NCI-H82 treated with DMSO at 0.1 percent for 48 hours (cell line): ENCODE data around the gene EP300.
"Not testable (repeated sequence)": the region's sequence is repeated elsewhere in the genome, so short reads cannot be mapped to it uniquely, and the experiment has no call there.

Experiments
- DNase-seq: peaks from one replicate; lab custom pipeline; 2025; ENCODE audit not compliant: unreplicated experiment; lab: John Stamatoyannopoulos, UW

EP300 gene

DNA sequence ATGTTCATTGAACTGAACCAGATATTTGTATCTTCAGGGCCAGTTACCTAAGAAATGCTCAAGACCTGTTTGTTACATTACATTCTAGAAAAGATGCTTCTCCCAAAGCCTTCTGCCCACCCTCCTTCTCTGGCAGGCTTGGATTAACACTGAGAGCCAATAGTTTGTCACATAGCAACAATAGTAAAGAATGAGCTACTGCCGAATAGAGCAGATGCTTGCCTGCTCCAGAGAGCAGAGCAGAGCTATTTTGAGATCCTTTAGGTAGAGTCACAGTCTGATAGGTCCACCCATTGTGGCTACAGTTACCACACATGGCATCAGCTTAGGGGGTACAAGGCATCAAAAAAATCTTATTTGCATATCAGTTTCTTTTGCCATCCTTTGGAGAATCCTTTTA lies 13.5 kb upstream of the EP300 start:
- no peak for DNase-seq

GRCh38 chr22:41085842-41086241 lies 6.5 kb upstream of the EP300 start:
- DNase-seq: no peak

GRCh38 chr22:41091132-41092022 lies 1.0 kb upstream of the EP300 start:
- peak; percentile 91 for DNase-seq

GRCh38 chr22:41092847-41093411 lies 537 bp downstream of the EP300 start:
- DNase-seq: no peak

- DNase-seq: peak; percentile 52
These were observed 1.7 kb downstream of the EP300 start for GRCh38 chr22:41094041-41094593.

GRCh38 chr22:41096391-41096790 lies 4.0 kb downstream of the EP300 start:
- DNase-seq: no peak

DNA sequence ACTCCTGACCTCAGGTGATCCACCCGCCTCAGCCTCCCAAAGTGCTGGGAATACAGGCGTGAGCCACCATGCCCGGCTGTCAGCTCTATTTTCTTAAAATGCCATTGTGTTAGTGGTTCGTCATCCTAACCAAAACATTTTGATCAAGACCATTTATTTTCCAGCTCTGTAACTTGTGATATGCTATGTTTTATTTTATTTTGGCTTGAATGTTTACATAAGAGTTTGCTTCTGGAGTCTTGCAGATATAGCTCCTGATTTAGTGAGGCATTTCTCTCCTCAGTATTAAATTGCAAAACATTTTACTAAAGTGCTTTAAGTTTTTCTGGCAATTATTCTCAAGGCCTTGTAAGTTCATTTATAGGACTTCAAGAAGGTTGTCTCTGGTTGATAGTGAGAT lies 4.4 kb downstream of the EP300 start:
- DNase-seq: no peak

- DNase-seq: no peak
These were observed 6.6 kb downstream of the EP300 start for GRCh38 chr22:41099036-41099435.

DNA sequence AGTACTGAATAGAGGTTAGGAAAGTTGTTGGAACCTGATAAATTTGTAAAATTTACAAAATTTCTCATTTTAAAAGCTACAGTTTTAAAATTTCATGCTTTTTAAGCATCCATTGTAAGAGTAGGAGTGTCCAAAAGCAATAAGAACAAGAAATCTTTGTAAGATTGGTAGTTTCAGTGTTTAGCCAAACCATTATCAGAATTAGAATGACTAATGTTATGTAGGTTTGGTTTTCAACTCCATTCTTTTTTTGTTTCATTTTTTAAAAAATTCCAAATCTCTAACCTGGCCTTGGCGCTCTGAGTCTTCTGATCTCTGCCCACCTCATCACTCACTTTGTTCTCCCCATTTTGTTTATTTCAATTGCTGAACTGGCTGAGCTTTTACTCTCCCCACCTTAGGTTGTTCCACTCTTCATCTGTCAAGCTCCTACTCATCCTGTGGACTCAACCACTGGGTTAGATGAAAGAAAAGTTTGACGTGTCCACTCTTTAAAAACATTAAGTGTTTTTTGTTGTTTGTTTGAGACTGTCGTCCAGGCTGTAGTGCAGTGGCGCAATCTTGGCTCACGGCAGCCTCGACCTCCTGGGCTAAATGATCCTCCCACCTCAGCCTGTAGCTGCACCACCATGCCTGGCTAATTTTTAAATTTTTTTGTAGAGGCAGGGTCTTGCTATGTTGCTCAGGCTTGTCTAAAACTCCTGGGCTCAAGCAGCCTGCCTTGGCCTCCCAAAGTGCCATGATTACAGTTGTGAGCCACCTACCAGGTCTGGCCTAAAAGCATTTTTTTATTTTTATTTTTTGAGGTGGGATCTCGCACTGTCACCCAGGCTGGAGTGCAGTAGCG lies 14.0 kb downstream of the EP300 start:
- no peak for DNase-seq

DNA sequence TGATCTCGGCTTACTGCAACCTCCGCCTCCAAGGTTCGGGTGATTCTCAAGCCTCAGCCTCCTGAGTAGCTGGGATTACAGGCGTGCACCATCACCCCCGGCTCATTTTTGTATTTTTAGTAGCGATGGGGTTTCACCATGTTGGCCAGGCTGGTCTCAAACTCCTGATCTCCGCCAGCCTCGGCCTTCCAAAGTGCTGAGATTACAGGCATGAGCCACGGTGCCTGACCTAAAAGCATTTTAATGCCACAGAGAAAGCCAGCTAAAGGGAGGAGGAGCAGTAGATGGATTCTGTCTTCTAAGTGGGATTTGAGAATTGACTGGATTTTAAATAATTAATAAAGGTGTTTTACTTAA lies 14.6 kb downstream of the EP300 start:
- DNase-seq: not testable (repeated sequence)

GRCh38 chr22:41110968-41111367 lies 18.6 kb downstream of the EP300 start:
- DNase-seq: no peak

DNA sequence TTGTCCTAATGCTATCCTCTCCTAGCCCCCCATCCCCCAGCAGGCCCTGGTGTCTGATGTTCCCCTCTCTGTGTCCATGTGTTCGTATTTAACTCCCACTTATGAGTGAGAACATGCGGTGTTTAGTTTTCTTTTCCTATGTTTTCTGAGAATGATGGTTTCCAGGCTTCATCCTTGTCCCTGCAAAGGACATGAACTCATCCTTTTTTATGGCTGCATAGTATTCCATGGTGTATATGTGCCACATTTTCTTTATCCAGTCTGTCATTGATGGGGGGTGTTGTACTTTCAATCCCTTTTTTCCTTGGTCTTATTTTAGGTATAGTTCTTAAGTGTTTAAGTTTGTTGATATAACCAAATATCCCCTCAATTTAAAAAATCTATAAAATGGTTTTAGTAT lies 23.9 kb downstream of the EP300 start:
- no peak for DNase-seq

GRCh38 chr22:41117127-41117965 lies 25.0 kb downstream of the EP300 start:
- no peak for DNase-seq

DNA sequence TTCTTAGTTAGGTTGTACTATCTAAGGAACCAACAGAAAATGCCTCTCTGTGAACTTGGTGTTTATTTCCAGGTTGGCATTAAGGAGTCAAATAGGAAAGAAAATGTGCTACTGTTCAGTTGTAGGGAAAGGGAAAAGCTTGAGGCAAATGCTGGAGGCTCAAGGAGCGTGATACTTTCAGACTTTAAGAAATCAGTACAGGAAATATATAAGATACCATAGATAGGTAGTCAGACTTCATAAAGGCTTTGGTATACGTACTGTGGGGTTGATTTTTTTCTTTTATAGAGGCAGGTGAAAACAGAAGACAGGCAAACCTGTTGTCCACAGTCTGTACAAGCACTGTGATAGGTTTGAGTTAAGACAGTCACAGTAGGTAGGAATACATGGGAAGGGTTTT lies 30.8 kb downstream of the EP300 start:
- DNase-seq: no peak

DNA sequence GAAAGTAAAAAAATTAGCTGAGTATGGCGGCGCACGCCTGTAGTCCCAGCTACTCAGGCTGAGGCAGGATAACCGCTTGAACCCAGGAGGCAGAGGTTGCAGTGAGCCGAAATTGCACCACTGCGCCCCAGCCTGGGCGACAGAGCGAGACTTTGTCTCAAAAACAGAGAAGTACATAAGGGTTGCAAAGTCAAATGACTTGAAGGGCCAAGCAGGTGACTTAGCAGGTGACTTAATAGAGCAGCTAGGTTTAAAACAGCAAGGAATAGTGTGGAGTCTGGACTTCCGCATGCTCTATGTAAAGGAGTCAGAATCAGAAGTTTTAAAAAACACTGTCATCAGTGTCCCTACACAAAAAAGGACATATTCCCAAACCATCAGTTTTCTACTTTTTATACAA lies 31.7 kb downstream of the EP300 start:
- DNase-seq: no peak

- no peak for DNase-seq
These were observed 35.1 kb downstream of the EP300 start for GRCh38 chr22:41127451-41127850.

DNA sequence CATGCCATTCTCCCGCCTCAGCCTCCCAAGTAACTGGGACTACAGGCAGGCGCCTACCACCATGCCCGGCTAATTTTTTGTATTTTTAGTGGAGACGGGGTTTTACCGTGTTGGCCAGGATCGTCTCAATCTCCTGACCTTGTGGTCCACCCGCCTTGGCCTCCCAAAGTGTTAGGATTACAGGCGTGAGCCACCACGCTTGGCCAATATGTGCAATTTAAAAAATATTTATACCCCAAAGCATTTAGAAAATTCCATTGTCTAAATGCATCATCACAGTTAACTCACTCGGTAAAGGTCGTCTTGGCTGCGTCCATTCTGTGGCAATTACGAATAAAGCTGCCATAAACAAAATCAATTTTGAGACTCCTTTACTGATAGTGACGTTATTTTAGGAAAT lies 36.2 kb downstream of the EP300 start:
- no peak for DNase-seq

- no peak for DNase-seq
These were observed 40.2 kb downstream of the EP300 start for GRCh38 chr22:41132550-41132949.

DNA sequence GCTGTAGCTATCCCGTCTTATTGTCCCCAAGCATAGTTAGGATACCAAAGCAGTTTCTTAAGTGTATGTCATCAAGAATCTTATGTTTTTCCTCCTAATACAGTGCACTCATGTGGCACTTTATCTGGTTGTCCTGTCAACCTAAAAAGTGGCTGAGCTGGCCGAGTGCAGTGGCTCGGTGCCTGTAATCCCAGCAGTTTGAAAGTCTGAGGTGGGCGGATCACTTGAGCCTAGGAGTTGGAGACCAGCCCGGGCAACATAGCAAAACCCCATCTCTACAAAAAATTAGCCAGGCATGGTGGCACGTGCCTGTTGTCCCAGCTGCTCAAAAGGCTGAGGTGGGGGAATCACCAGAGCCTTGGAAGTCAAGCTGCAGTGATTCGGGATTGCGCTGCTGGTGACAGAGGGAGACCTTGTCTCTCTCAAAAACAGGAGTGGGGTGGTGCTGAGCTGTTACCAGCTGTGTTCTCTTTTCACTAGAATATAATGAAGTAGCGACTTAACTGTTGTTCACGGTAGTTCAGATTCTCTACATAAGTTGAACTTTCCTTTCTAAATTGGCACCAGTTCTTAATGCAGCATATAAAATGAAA lies 48.1 kb downstream of the EP300 start:
- no peak for DNase-seq

DNA sequence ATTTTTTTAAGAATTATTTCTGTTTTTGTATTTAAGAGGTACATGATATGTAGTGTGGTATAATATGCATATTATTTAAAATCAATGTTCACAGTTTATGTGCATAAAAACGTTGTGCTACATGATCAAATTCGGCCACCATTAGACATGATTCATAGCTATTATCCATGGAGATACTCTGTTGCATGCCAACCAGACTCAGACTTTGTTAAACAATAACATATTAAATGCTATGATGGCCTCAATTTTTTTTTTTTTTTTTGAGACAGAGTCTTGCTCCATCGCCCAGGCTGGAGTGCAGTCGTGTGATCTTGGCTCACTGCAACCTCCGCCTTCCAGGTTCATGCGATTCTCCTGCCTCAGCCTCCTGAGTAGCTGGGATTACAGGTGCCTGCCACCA lies 53.5 kb downstream of the EP300 start:
- not testable (repeated sequence) for DNase-seq
